Stimulated activated naive CD8-positive, alpha-beta T cell treated with anti-CD3 and anti-CD28 coated beads, Interleukin-15, Interleukin-2, amounts not matched to agents 100 ng/mL and 50 ng/mL, for 24 hours (primary cell): ENCODE data around the gene CACNB4.
A peak's percentile ranks its signal among the peaks of the same experiment; 100 is the strongest.
"Not testable (repeated sequence)": the region's sequence is repeated elsewhere in the genome, so short reads cannot be mapped to it uniquely, and the experiment has no call there.

ENCODE experiments used
- H3K27ac Mint-ChIP-seq: one replicate; pipeline ENCODE4 v1.8.0; 2021; ENCODE audit warnings: mild to moderate bottlenecking, mixed read lengths
- H3K27me3 Mint-ChIP-seq: one replicate; pipeline ENCODE4 v1.8.0; 2021; ENCODE audit warnings: mixed read lengths
- H3K36me3 Mint-ChIP-seq: one replicate; pipeline ENCODE4 v1.8.0; 2021; ENCODE audit warnings: low read depth, mixed read lengths
- H3K4me1 Mint-ChIP-seq: one replicate; pipeline ENCODE4 v1.8.0; 2021; ENCODE audit warnings: low read depth, mixed read lengths
- H3K4me3 Mint-ChIP-seq: one replicate; pipeline ENCODE4 v1.8.0; 2021; ENCODE audit warnings: mild to moderate bottlenecking, mixed read lengths
- H3K9me3 Mint-ChIP-seq: one replicate; pipeline ENCODE4 v1.8.0; 2021; ENCODE audit warnings: mixed read lengths

CACNB4 gene

DNA sequence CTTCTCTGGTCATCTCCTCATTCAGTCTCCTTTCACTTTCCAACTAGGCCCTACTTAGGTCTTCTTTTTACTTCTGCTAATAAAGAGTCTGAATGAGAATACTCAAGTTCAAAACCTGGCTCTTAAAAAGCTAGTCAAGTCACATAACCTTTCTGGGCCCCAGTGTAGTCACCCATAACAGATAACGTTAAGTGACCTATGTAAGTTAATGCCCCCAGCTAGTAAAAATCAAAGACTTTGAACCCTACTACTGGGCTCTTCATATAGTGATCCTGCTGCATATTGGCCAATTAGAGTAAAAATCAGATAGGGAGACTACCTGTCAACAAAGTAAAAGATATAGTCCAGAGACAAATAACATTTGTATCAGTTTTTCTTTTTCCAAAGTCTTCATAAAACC lies 288.4 kb downstream of the CACNB4 start:
- Mint-ChIP-seq H3K27ac (peak overlapping the region; percentile 53), H3K36me3 (peaks cover 47% of the 10 kb centered on the region), H3K27me3 (no peaks in the 10 kb centered on the region), H3K9me3 (no peaks in the 10 kb centered on the region), H3K4me1 (peaks cover 4% of the 10 kb centered on the region), H3K4me3 (no peak overlapping the region)

DNA sequence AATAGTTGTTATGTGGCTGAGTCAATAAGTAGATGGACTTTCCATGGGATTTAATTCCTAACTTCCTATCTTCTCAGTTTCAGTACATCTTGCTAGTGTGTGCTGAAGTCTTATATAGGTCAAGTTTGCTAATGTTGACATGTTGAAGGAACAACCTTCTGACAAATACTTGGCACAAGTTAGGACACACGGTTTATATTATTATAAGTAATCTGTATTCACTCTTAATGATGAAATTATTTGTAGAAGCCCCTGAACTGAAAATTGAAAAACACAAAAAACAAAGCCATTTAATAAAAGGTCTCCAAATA lies 289.8 kb downstream of the CACNB4 start:
- Mint-ChIP-seq H3K4me3 (no peak overlapping the region), H3K9me3 (no peaks in the 10 kb centered on the region), H3K36me3 (peaks cover 39% of the 10 kb centered on the region), H3K4me1 (peaks cover 4% of the 10 kb centered on the region), H3K27me3 (no peaks in the 10 kb centered on the region), H3K27ac (no peak overlapping the region)

DNA sequence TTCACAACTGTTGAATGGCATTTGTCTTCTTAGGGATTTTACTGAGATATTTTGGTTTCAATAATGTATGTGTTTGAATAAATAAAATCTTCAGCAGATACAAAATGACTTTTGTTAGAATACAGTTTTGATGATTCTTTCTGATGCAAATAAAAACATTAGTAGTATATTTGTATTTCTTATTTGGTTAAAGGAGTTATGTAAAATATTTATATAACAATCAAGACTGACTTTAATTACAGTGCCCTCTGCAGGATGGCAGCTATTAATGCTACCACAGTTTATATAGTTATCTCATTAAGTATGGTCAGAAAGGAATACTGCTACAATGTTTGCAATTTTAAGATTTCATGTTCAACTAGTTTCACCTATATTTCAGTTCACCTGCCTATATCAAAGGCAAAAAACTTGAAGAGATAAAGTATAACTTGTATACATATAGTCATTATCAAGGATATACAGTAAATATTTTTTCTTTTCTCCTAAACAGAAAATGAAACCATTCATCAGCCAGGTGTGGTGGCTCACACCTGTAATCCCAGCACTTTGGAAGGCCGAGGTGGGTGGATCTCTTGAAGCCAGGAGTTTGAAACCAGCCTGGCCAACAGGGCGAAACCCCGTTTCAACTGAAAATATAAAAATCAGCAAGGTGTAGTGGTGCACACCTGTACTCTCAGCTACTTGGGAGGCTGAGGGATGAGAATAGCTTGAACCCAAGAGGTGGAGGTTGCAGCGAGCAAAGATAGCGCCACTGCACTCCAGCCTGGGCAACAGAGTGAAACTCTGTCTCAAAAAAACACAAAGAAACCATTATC lies 290.4 kb downstream of the CACNB4 start:
- Mint-ChIP-seq H3K4me1 (peaks cover 4% of the 10 kb centered on the region), H3K27me3 (no peaks in the 10 kb centered on the region), H3K4me3 (no peak overlapping the region), H3K27ac (no peak overlapping the region), H3K9me3 (no peaks in the 10 kb centered on the region), H3K36me3 (peaks cover 36% of the 10 kb centered on the region)

DNA sequence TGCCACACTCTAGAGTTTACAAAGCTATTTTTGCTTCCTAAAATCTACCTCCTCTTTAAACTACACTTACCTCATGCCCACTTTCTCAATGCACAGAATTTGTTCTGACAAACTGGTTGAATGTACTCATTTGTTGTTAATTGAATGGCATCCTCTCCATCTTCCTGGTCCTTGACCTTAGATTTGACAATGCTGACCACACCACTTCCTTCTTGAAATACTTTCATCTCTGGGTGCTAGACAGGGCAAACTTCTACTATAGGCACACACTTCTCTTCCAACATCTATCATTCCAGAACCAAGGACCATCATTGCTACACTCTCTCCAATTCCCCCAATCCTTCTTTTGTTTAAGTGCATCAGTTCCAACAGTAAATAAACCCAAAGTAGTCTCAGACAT lies 292.9 kb downstream of the CACNB4 start:
- Mint-ChIP-seq H3K4me1 (peaks cover 4% of the 10 kb centered on the region), H3K36me3 (peaks cover 32% of the 10 kb centered on the region), H3K27me3 (no peaks in the 10 kb centered on the region), H3K9me3 (no peaks in the 10 kb centered on the region), H3K4me3 (no peak overlapping the region), H3K27ac (no peak overlapping the region)

DNA sequence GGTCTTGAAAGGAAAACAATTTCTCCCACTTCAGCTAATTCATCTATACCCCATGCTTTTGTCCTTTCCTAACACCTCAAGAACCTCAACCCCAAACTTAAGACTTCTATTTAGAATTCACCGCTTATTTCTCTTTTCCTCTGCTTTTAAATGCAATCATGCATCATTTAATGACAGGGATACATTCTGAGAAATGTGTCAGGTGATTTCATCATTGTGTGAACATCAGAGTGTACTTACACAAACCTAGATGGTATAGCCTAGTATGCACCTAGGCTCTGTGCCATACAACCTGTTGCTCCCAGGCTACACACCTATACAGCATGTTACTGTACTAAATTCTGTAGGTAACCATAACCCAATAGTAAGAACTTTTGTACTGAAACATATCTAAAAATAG lies 293.5 kb downstream of the CACNB4 start:
- Mint-ChIP-seq H3K4me3 (no peak overlapping the region), H3K27ac (no peak overlapping the region), H3K4me1 (peaks cover 2% of the 10 kb centered on the region), H3K27me3 (no peaks in the 10 kb centered on the region), H3K9me3 (no peaks in the 10 kb centered on the region), H3K36me3 (peaks cover 32% of the 10 kb centered on the region)

DNA sequence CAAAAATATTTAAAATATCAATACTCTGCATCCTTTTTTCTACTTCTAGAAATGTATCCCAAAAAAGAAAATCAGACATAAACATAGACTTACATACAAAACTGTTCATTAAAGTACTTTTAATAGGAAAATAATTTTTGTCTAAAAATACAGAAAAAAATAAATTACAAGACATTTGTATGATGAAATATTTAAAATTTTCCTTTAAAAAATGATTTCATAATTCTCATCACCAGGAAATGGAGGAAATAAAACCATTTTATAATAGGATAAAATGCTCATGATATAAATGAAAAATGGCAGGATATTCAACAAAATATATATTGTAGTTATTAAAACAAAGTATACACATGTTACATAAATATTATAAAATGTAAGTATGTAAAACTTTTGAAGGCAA lies 295.0 kb downstream of the CACNB4 start:
- Mint-ChIP-seq H3K4me3 (no peak overlapping the region), H3K27me3 (no peaks in the 10 kb centered on the region), H3K4me1 (no peaks in the 10 kb centered on the region), H3K36me3 (peaks cover 37% of the 10 kb centered on the region), H3K9me3 (no peaks in the 10 kb centered on the region), H3K27ac (no peak overlapping the region)

DNA sequence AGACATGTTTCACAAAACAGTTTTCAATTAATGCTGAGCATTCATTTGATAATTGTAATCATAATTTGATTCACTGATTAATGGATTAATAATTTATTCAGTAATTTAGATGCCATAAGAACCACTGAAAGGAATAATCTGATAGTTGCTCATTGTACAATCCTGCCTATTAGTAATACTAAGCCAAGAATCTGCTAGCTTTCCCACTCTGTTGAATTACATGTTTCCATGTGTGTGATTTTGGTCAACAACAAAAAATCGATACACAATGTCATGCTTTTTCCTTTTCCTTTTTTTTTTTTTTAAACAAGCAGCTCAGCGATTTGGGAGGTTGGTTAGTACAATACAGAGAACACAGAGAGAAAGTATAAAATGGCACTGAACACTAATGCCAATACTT lies 296.5 kb downstream of the CACNB4 start:
- Mint-ChIP-seq H3K9me3 (no peaks in the 10 kb centered on the region), H3K4me3 (no peak overlapping the region), H3K36me3 (peaks cover 47% of the 10 kb centered on the region), H3K27me3 (no peaks in the 10 kb centered on the region), H3K4me1 (no peaks in the 10 kb centered on the region), H3K27ac (no peak overlapping the region)

DNA sequence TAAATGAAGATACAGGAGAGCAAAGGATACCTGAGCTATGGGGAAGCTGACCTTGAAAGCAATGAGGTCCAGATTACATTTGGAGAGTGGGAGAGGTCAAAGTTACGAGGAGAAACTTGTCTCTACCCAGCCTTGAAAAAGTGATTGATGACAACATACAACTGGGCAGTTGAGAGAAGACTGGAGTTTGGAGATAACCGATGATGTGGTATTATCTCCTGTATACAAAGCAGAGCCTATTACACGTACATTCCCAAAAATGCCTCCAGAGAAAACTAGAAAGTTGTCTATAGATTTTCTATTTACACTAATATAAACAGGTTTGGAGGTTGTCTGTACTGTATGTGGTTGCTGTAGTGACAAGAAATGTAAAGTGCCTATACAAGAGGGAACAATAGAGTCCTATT lies 299.0 kb downstream of the CACNB4 start:
- Mint-ChIP-seq H3K4me3 (no peak overlapping the region), H3K36me3 (peaks cover 63% of the 10 kb centered on the region), H3K27me3 (no peaks in the 10 kb centered on the region)

DNA sequence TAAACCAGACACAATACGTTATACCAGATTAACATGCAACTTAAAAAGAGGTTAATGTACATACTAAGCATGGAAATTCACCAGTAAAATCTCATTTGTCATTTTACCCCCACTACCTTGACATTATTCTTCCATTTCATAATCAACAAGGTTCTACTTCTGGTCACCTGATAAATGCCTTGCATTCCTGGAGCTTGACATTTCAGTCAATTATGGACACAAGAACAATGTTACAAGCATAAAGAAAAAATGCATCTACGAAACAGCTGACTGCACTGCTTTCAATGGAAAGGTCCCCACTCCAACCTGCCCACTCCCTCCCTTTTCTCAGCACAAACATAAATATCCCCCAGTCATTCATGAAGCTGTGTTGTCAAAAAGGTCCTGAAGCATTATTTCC lies 302.1 kb downstream of the CACNB4 start:
- Mint-ChIP-seq H3K36me3 (peaks cover 56% of the 10 kb centered on the region), H3K4me3 (no peak overlapping the region), H3K9me3 (peaks cover 7% of the 10 kb centered on the region), H3K27me3 (no peaks in the 10 kb centered on the region), H3K4me1 (no peaks in the 10 kb centered on the region), H3K27ac (no peak overlapping the region)

More for the DNA sequence above, 299.0 kb downstream of the CACNB4 start:
- H3K9me3 Mint-ChIP-seq = no peaks in the 10 kb centered on the region
- H3K4me1 Mint-ChIP-seq = no peaks in the 10 kb centered on the region
- no peak overlapping the region for H3K27ac Mint-ChIP-seq

DNA sequence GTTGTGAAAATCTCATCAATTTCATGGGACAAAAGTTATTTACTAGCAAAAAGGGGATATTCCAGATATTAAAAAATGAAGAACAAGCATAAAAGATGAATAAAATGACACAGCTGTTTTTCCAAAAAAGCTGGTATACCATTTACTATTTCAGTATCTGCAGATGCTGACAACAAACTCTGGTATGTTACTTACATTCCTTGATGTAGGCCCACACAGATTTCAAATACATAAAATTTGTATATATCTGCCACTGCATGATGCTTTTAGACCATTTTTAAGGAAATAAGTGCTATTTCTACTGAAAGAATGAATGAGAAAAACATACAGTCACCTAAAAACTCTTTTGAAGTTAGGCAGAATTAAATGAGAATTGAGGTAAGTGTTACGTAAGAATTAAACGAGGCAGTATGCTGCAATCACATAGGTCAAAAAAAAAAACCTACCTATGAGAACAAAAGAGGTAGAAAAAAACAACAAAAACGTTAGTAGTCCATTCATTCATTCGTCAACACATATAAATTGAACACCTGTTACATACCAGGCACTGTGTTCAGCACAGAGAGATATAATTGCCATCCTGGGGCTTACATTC lies 303.1 kb downstream of the CACNB4 start:
- no peak overlapping the region for H3K4me3 Mint-ChIP-seq
- no peak overlapping the region for H3K27ac Mint-ChIP-seq
- peaks cover 7% of the 10 kb centered on the region for H3K9me3 Mint-ChIP-seq
- no peaks in the 10 kb centered on the region for H3K27me3 Mint-ChIP-seq
- H3K4me1 Mint-ChIP-seq = no peaks in the 10 kb centered on the region
- peaks cover 62% of the 10 kb centered on the region for H3K36me3 Mint-ChIP-seq

DNA sequence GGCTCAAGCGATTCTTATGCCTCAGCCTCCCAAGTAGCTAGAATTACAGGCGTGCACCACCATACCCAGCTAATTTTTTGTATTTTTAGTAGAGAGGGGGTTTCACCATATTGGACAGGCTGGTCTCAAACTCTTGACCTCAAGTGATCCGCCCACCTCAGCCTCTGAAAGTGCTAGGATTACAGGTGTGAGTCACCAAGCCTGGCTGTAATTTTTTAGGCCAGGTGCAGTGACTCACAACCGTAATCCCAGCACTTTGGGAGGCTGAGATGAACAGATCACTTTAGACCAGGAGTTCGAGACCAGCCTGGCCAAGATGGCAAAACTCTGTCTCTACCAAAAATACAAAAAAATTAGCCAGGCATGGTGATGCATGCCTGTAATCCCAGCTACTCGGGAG lies 304.4 kb downstream of the CACNB4 start:
- H3K36me3 Mint-ChIP-seq = peaks cover 61% of the 10 kb centered on the region
- not testable (repeated sequence) for H3K4me3 Mint-ChIP-seq, H3K9me3 Mint-ChIP-seq, H3K27ac Mint-ChIP-seq, H3K4me1 Mint-ChIP-seq, H3K27me3 Mint-ChIP-seq

DNA sequence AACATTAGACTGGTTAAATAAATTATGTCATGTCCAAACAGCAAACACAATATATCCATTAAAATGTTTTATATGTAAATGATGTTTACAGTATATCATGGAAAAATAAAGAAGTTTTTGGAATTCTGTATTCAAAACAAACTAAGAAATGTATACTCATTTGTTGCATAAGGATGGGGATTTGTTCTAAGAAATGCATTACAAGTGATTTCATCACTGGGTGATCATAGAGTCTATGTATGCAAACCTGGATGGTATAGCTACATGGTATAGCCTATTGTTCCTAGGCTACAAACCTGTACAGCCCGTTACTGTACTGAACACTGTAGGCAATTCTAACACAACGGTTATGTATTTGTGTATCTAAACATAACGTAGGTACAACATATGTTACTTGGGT lies 305.7 kb downstream of the CACNB4 start:
- Mint-ChIP-seq H3K27ac (no peak overlapping the region), H3K4me3 (no peak overlapping the region), H3K36me3 (peaks cover 61% of the 10 kb centered on the region), H3K4me1 (no peaks in the 10 kb centered on the region), H3K27me3 (no peaks in the 10 kb centered on the region), H3K9me3 (peaks cover 7% of the 10 kb centered on the region)

DNA sequence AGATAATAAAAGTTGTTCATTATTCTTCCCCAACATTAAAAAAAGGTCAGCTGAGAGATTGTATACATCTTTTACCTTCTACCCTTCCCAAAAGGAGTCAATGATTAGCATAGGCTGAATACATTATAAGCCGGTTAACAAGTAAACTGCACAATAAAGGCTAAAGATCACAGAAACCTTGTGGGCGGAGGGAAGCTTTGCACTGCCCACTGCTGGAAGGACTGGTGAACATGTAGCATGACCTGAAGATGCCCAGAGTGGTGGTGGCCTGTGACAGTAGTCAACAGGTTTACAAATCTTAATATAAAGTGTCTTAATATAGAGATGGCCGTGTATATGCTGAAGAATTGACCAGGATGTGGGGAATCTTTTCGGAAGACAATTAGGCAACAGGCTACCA lies 306.3 kb downstream of the CACNB4 start:
- Mint-ChIP-seq H3K4me1 (no peaks in the 10 kb centered on the region), H3K4me3 (no peak overlapping the region), H3K9me3 (peaks cover 7% of the 10 kb centered on the region), H3K27me3 (no peaks in the 10 kb centered on the region), H3K36me3 (peaks cover 59% of the 10 kb centered on the region), H3K27ac (no peak overlapping the region)

DNA sequence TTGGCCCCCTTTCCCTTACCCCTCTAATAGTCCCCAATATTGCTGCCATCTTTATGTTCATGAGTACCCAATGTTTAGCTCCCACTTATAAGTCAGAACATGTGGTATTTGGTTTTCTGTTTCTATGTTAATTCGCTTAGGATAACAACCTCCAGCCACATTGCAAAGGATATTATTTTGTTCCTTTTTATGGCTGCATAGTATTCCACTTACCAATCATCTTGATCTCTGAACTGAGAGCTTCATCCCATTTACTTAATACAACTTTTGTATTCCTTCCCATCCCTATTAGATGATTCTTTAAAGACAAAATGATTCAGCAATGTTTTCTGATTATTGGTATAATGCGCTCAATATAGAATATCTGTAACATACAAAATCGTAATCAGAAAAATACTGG lies 307.3 kb downstream of the CACNB4 start:
- Mint-ChIP-seq H3K27me3 (no peaks in the 10 kb centered on the region), H3K36me3 (peaks cover 52% of the 10 kb centered on the region), H3K27ac (no peak overlapping the region), H3K4me1 (no peaks in the 10 kb centered on the region), H3K4me3 (no peak overlapping the region), H3K9me3 (peaks cover 7% of the 10 kb centered on the region)

DNA sequence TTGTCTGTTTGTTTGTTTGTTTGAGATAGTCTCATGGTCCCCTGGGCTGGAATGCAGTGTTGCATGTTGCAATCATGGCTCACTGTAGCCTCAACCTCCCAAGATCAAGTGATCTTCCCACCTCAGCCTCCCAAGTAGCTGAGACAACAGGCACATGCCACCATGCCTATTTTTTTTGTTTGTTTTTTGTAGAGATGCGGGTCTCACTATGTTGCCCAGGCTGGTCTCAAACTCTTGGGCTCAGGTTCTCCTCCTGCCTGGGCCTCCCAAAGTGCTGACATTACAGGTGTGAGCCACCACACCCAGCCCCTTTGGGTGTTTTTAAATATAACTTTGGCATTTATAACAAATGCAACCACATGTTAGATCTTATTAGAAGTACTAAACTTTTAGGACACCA lies 308.2 kb downstream of the CACNB4 start:
- no peaks in the 10 kb centered on the region for H3K27me3 Mint-ChIP-seq
- peaks cover 7% of the 10 kb centered on the region for H3K9me3 Mint-ChIP-seq
- no peaks in the 10 kb centered on the region for H3K4me1 Mint-ChIP-seq
- H3K36me3 Mint-ChIP-seq = peaks cover 50% of the 10 kb centered on the region
- no peak overlapping the region for H3K4me3 Mint-ChIP-seq
- no peak overlapping the region for H3K27ac Mint-ChIP-seq
